Astrocyte (in vitro differentiated cells and primary cell): ENCODE results near the gene WDR12. TPM values are rescaled to one million over a fixed set of nuclear protein-coding genes. Genes with fewer than 3 reads are reported as not detected.
"Not testable (repeated sequence)": the region's sequence is repeated elsewhere in the genome, so short reads cannot be mapped to it uniquely, and the experiment has no call there.

Experiments
- DNase-seq: peaks from one replicate; pipeline ENCODE4 v3.0.0-alpha.2; 2010; ENCODE audit warnings: low read depth
- FAIRE-seq: peaks from 2 replicates; lab custom pipeline; 2011; peaks lifted over from hg19 to GRCh38; lab: Jason Lieb, UNC
- H2AFZ ChIP-seq: 2 replicates; pipeline ENCODE4 v1.6.0; 2012; ENCODE audit warnings: low read depth, low read length, inconsistent platforms
- H3K27ac ChIP-seq: 2 replicates; pipeline ENCODE4 v1.5.1; 2011; ENCODE audit warnings: low read depth, low read length, inconsistent platforms
- H3K27me3 ChIP-seq: 2 replicates; pipeline ENCODE4 v1.6.0; 2011; ENCODE audit warnings: low read length, inconsistent platforms; ENCODE audit not compliant: insufficient read depth
- H3K36me3 ChIP-seq: 2 replicates; pipeline ENCODE4 v1.5.1; 2011; ENCODE audit warnings: low read length, inconsistent platforms; ENCODE audit not compliant: insufficient read depth
- H3K4me1 ChIP-seq: 2 replicates; pipeline ENCODE4 v1.5.1; 2011; ENCODE audit warnings: low read length, inconsistent platforms; ENCODE audit not compliant: insufficient read depth
- H3K4me2 ChIP-seq: 2 replicates; pipeline ENCODE4 v1.6.0; 2012; ENCODE audit warnings: low read length, inconsistent platforms
- H3K4me3 ChIP-seq: 2 replicates; pipeline ENCODE4 v1.5.1; 2011; ENCODE audit warnings: low read depth, mild to moderate bottlenecking, low read length, inconsistent platforms; ENCODE audit not compliant: insufficient read depth
- H3K79me2 ChIP-seq: 2 replicates; pipeline ENCODE4 v1.6.0; 2012; ENCODE audit warnings: mild to moderate bottlenecking, low read length, inconsistent platforms; ENCODE audit not compliant: insufficient read depth
- H3K9ac ChIP-seq: 2 replicates; pipeline ENCODE4 v1.6.0; 2012; ENCODE audit warnings: mild to moderate bottlenecking, low read length, inconsistent platforms
- H3K9me3 ChIP-seq: 2 replicates; pipeline ENCODE4 v1.5.1; 2012; ENCODE audit warnings: low read depth, mild to moderate bottlenecking, low read length, inconsistent platforms; ENCODE audit not compliant: insufficient read depth
- H4K20me1 ChIP-seq: 2 replicates; pipeline ENCODE4 v1.6.0; 2012; ENCODE audit warnings: low read length, inconsistent platforms; ENCODE audit not compliant: insufficient read depth
- H3K27ac Mint-ChIP-seq: one replicate; pipeline ENCODE4 v1.8.0; 2021; ENCODE audit warnings: mild to moderate bottlenecking, mixed read lengths; ENCODE audit not compliant: unreplicated experiment
- H3K27me3 Mint-ChIP-seq: one replicate; pipeline ENCODE4 v1.8.0; 2021; ENCODE audit warnings: low read depth, mixed read lengths; ENCODE audit not compliant: unreplicated experiment
- H3K36me3 Mint-ChIP-seq: one replicate; pipeline ENCODE4 v1.8.0; 2021; ENCODE audit warnings: low read depth, mixed read lengths; ENCODE audit not compliant: unreplicated experiment
- H3K4me1 Mint-ChIP-seq: one replicate; pipeline ENCODE4 v1.8.0; 2021; ENCODE audit warnings: low read depth, mixed read lengths; ENCODE audit not compliant: unreplicated experiment
- H3K4me3 Mint-ChIP-seq: one replicate; pipeline ENCODE4 v1.8.0; 2021; ENCODE audit warnings: mild to moderate bottlenecking, moderate library complexity, mixed read lengths; ENCODE audit not compliant: unreplicated experiment
- H3K9me3 Mint-ChIP-seq: one replicate; pipeline ENCODE4 v1.8.0; 2021; ENCODE audit warnings: mild to moderate bottlenecking, mixed read lengths; ENCODE audit not compliant: unreplicated experiment
- EZH2 ChIP-seq: IDR thresholded peaks from 2 replicates; pipeline ENCODE4 v1.6.1; 2012; ENCODE audit warnings: mild to moderate bottlenecking, low read length, inconsistent platforms; ENCODE audit not compliant: insufficient read depth
- total RNA-seq: library from RNA; stranded (reverse); gene quantifications from 2 replicates; pipeline ENCODE4 v1.2.1, GENCODE V29; 2021
- TF ChIP-seq, protein P1 (sequence below): IDR thresholded peaks from 2 replicates; pipeline ENCODE4 v1.5.1; 2011; ENCODE audit warnings: low read depth, mild to moderate bottlenecking, inconsistent platforms, low read length, moderate library complexity; ENCODE audit not compliant: insufficient read depth

WDR12 gene
- total RNA-seq, 1 donor from 2014 or later, result 60.6 TPM

DNA sequence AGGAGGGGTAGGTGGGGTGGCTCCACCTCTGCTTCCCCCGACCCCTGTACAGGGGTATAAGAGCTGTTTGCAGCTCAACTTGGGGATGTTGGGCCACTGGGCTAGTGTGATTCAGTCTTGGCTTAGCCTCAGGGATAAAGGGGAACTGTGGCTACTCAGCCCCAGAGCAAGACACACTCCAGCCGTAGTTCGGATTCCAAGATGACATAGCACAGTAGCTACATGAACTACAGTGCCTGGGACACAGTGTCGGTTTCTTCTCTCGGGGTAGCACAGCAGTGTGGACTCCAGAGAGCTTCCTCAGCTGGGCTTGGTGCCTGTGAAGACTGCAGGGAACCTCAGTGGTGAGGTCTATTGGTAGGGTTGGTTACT lies 21.7 kb upstream of the WDR12 start:
- H3K9me3 ChIP-seq, result no peaks in the 10 kb centered on the region
- no peak overlapping the region for H3K27ac ChIP-seq
- DNase-seq, result no peak
- no peaks in the 10 kb centered on the region for H4K20me1 ChIP-seq
- H3K9ac ChIP-seq, result no peak overlapping the region
- Mint-ChIP-seq H3K27ac (no peak overlapping the region), H3K36me3 (no peaks in the 10 kb centered on the region), H3K27me3 (no peaks in the 10 kb centered on the region), H3K4me3 (no peak overlapping the region), H3K9me3 (no peaks in the 10 kb centered on the region), H3K4me1 (no peaks in the 10 kb centered on the region)
- H3K4me3 ChIP-seq, result no peak overlapping the region
- no peak overlapping the region for H2AFZ ChIP-seq
- H3K36me3 ChIP-seq, result no peaks in the 10 kb centered on the region
- TF ChIP-seq, protein P1, sequence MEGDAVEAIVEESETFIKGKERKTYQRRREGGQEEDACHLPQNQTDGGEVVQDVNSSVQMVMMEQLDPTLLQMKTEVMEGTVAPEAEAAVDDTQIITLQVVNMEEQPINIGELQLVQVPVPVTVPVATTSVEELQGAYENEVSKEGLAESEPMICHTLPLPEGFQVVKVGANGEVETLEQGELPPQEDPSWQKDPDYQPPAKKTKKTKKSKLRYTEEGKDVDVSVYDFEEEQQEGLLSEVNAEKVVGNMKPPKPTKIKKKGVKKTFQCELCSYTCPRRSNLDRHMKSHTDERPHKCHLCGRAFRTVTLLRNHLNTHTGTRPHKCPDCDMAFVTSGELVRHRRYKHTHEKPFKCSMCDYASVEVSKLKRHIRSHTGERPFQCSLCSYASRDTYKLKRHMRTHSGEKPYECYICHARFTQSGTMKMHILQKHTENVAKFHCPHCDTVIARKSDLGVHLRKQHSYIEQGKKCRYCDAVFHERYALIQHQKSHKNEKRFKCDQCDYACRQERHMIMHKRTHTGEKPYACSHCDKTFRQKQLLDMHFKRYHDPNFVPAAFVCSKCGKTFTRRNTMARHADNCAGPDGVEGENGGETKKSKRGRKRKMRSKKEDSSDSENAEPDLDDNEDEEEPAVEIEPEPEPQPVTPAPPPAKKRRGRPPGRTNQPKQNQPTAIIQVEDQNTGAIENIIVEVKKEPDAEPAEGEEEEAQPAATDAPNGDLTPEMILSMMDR, result no peak
- no peak for TF ChIP-seq EZH2
- H3K27me3 ChIP-seq, result no peaks in the 10 kb centered on the region
- H3K4me2 ChIP-seq, result no peak overlapping the region
- no peak for FAIRE-seq
- H3K79me2 ChIP-seq, result no peaks in the 10 kb centered on the region
- H3K4me1 ChIP-seq, result no peaks in the 10 kb centered on the region

DNA sequence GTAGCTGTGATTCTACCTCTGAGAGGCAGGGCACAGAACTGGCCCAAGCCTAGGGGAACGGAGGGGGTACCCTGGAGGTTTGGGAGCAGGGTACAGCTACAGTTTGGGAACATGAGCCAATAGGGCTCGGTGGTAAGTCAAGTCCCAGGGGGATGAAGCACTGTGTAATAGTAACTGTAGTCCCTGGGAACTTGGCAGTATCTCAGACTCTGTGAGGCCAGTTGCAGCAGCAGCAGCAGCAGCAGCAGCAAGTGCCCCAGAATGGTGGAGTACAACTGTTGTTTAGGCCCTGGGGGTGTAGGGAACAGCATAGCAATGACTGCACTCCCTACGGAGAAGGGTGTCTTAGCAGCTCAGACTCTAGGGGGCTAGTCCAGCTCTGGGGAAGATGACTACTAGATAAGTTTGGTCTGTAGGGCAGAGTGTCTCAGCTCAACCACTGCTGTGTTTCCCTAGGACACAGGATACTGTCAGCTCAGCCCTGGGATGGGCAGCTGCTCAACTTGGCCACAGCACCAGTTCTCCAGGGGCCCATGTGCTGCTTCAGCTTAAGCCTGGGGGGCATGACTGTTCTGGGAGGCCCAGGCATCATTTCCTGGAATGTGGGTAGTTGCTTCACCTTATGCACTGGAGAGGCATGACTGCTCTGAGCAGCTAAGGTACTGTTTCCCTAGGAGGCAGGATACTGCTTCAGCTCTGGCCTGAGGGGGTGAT lies 21.1 kb upstream of the WDR12 start:
- Mint-ChIP-seq H3K36me3 (no peaks in the 10 kb centered on the region), H3K27ac (no peak overlapping the region), H3K9me3 (no peaks in the 10 kb centered on the region), H3K27me3 (no peaks in the 10 kb centered on the region), H3K4me1 (no peaks in the 10 kb centered on the region), H3K4me3 (no peak overlapping the region)
- Histone ChIP-seq H2AFZ (no peak overlapping the region), H3K27ac (no peak overlapping the region), H3K4me1 (no peaks in the 10 kb centered on the region), H3K4me2 (no peak overlapping the region), H4K20me1 (no peaks in the 10 kb centered on the region), H3K4me3 (no peak overlapping the region), H3K27me3 (no peaks in the 10 kb centered on the region), H3K79me2 (no peaks in the 10 kb centered on the region), H3K36me3 (no peaks in the 10 kb centered on the region), H3K9me3 (no peaks in the 10 kb centered on the region), H3K9ac (no peak overlapping the region)
- TF ChIP-seq, protein P1, result no peak
- no peak for TF ChIP-seq EZH2
- DNase-seq, result no peak
- no peak for FAIRE-seq

GRCh38 chr2:202918860-202919259 lies 7.4 kb upstream of the WDR12 start:
- peaks cover 8% of the 10 kb centered on the region for H3K36me3 Mint-ChIP-seq
- H3K4me1 Mint-ChIP-seq, result no peaks in the 10 kb centered on the region
- no peak for DNase-seq
- H3K27ac Mint-ChIP-seq, result no peak overlapping the region
- Histone ChIP-seq H3K4me3 (no peak overlapping the region), H3K4me2 (no peak overlapping the region), H3K27me3 (no peaks in the 10 kb centered on the region), H3K36me3 (no peaks in the 10 kb centered on the region), H3K27ac (no peak overlapping the region), H3K9me3 (no peaks in the 10 kb centered on the region), H4K20me1 (no peaks in the 10 kb centered on the region), H2AFZ (no peak overlapping the region), H3K9ac (no peak overlapping the region), H3K79me2 (no peaks in the 10 kb centered on the region), H3K4me1 (no peaks in the 10 kb centered on the region)
- H3K27me3 Mint-ChIP-seq, result no peaks in the 10 kb centered on the region
- no peak overlapping the region for H3K4me3 Mint-ChIP-seq
- TF ChIP-seq, protein P1, result no peak
- TF ChIP-seq EZH2, result no peak
- FAIRE-seq, result no peak
- H3K9me3 Mint-ChIP-seq, result no peaks in the 10 kb centered on the region

DNA sequence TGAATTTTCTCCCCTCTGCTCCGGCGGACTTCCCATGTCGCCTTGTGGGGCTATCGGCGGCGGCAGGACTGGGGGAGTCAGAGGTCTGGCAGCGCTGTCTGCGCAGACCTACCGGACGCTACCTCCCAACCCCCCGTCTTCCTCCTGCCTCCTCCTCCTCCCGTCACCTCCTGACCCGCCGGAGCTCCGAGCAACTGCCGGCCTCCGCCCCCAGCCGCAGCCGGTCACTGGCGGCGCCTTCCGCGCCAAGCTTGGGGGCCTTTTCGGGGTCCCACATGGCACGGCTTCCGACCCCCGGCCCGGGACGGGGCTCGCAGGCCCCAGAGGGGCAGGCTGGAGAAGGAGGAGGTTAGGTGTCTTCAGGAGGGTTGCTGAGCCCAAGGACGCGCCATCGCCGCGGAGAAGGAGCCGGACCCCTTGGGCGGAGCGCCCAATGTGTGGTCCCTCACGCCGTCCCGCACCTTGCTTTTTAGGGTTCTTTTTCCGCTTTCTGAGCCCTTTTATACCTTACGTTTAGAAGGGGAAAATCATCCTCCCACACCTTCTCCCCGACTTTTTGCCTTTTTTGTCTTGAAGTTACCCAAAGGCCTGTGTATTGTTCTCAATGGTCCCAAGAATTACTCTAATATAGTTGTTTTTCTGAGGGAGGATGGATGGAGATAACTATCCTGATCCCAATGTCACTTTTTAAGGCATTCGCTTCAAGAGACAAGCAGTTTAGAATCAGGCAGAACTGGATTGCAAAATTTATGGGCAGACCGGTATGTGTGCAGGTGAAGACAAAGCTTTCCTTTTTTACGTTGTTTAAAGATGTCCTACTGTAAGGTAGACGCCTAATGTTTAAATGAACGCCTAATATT lies 1.1 kb upstream of the WDR12 start:
- Histone ChIP-seq H3K79me2 (peaks cover 40% of the 10 kb centered on the region), H2AFZ (peak overlapping the region; percentile 63), H3K27ac (peak overlapping the region; percentile 95), H3K4me2 (peak overlapping the region; percentile 93), H3K9ac (peak overlapping the region; percentile 99), H3K4me3 (peak overlapping the region; percentile 100)
- H3K27ac Mint-ChIP-seq, result peak overlapping the region; percentile 90
- H3K9me3 ChIP-seq, H3K36me3 ChIP-seq, H4K20me1 ChIP-seq, H3K27me3 Mint-ChIP-seq, FAIRE-seq, H3K27me3 ChIP-seq, DNase-seq, H3K4me1 ChIP-seq, H3K36me3 Mint-ChIP-seq, H3K4me1 Mint-ChIP-seq, H3K9me3 Mint-ChIP-seq: not testable (repeated sequence)
- peak overlapping the region; percentile 99 for H3K4me3 Mint-ChIP-seq
